ENCODE results near the gene KCNJ1.

DNA sequence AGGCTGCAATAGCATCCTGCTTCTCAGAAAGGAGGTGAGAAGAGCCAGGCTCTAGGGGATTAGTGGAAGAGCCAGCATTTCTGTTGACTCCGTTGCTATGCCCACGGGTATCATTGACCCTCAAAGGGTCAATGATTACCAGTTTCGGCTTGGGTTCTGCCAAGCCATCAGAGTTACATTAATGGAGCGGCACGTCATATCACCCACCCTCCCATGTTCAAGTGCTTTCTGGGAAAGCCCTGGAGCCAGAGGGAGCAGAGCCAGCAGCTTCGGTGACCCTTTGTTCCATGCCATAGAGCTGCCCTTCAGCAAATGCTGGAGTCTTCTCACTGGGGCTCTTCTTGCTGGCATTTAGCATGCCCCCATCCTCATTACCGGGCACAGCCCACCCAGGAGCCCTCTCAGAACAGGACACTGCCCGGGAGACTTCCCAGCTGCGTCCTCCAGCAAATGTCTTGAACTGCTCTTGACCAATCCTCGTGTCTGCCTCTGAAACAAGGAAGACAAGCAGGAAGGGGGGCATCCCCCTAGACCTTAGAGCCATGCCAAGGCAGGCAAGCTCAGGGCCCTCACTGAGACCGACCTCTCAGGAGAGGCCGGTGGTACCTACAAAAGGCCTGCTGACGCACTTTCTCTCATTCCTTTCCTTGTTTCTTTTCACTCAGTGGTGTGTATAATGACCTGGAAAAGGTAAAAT, 14.6 kb downstream of the KCNJ1 start:
- TF ChIP-seq, protein P1, sequence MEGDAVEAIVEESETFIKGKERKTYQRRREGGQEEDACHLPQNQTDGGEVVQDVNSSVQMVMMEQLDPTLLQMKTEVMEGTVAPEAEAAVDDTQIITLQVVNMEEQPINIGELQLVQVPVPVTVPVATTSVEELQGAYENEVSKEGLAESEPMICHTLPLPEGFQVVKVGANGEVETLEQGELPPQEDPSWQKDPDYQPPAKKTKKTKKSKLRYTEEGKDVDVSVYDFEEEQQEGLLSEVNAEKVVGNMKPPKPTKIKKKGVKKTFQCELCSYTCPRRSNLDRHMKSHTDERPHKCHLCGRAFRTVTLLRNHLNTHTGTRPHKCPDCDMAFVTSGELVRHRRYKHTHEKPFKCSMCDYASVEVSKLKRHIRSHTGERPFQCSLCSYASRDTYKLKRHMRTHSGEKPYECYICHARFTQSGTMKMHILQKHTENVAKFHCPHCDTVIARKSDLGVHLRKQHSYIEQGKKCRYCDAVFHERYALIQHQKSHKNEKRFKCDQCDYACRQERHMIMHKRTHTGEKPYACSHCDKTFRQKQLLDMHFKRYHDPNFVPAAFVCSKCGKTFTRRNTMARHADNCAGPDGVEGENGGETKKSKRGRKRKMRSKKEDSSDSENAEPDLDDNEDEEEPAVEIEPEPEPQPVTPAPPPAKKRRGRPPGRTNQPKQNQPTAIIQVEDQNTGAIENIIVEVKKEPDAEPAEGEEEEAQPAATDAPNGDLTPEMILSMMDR (IDR thresholded peaks at IDR 0.05): no peak
- TF ChIP-seq POLR2A (IDR thresholded peaks at IDR 0.05): no peak

Measured in right lobe of liver (tissue), 4 donors.